ENCODE measurements around the gene DDX1. TPM values are rescaled to one million over a fixed set of nuclear protein-coding genes. Genes with fewer than 3 reads are reported as not detected.

DDX1 gene
- polyA plus RNA-seq, 6 donors from 2014 or later, result 31.7 to 49.1 (median 40.6) TPM

- ATAC-seq (ENCODE audit: low read depth in 2 of 2), result no peak
- Mint-ChIP-seq H3K4me1 (peaks cover 1 to 5% (median 3%) of the 10 kb centered on the region in 3 donors), H3K27me3 (peaks cover 19 to 41% (median 25%) of the 10 kb centered on the region in 3 donors)
Measured at GRCh38 chr2:15566912-15567311, 24.8 kb upstream of the DDX1 start.

GRCh38 chr2:15568874-15569273, 22.8 kb upstream of the DDX1 start:
- peaks cover 13 to 26% (median 18%) of the 10 kb centered on the region in 3 donors for H3K27me3 Mint-ChIP-seq
- no peak for ATAC-seq (ENCODE audit: low read depth in 2 of 2)
- H3K36me3 Mint-ChIP-seq, result no peaks in the 10 kb centered on the region
- H3K27ac Mint-ChIP-seq, result no peak overlapping the region
- H3K4me1 Mint-ChIP-seq, result no peaks in the 10 kb centered on the region
- no peak for DNase-seq
- no peaks in the 10 kb centered on the region for H3K9me3 Mint-ChIP-seq
- no peak overlapping the region for H3K4me3 Mint-ChIP-seq

More at GRCh38 chr2:15566912-15567311, 24.8 kb upstream of the DDX1 start:
- no peak for DNase-seq
- Mint-ChIP-seq H3K36me3 (no peaks in the 10 kb centered on the region), H3K27ac (no peak overlapping the region), H3K4me3 (no peak overlapping the region), H3K9me3 (no peaks in the 10 kb centered on the region)

DNA sequence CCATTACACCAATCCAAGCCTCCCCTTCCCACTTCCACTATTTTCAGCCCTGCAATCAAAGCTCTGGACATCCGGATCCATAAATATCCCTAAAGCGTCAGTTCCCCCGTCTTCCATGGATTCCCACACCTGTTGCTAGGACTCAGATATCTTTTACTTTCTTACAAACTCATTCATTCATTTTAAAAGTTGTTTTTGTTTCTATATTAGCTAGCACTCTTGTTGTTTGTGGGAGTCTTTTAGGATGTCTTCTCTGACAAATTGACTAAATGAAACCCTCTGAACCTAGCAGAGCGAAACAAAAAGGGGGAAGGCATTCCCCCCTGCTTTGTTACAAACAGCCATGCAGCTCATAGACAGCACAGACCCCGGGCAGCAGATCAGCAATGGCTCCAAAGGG, 21.6 kb upstream of the DDX1 start:
- H3K36me3 Mint-ChIP-seq, result no peaks in the 10 kb centered on the region
- no peaks in the 10 kb centered on the region for H3K9me3 Mint-ChIP-seq

DNA sequence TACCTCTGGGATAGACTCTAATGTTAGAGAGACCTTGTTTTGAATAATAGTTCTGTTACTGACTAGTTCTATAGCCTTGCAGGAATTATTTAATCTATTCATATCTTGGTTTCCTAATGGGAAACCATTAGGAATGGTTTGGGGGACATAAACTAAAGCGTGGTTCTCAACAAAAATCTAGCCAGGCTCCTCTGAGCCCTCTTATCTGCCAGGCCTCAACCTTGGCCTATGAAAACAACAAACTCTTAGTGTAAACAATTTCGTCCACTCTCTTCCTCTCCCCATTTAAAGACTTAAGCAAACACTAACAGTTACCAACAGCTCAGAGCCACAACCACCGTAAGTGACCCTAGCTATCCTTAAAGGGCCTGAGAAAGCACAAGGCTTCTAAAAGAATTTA, 19.9 kb upstream of the DDX1 start:
- no peaks in the 10 kb centered on the region for H3K9me3 Mint-ChIP-seq

More for the DNA sequence above, 21.6 kb upstream of the DDX1 start:
- no peak for DNase-seq
- Mint-ChIP-seq H3K27ac (no peak overlapping the region), H3K4me3 (no peak overlapping the region), H3K27me3 (peaks cover 7 to 14% (median 13%) of the 10 kb centered on the region in 3 donors), H3K4me1 (no peaks in the 10 kb centered on the region)
- no peak for ATAC-seq (ENCODE audit: low read depth in 2 of 2)

GRCh38 chr2:15577071-15577735, 14.5 kb upstream of the DDX1 start:
- ATAC-seq (ENCODE audit: low read depth in 2 of 2) (peak; percentile 88 to 96), DNase-seq (peak; percentile 70)
- no peaks in the 10 kb centered on the region for H3K36me3 Mint-ChIP-seq
- no peak overlapping the region for H3K27ac Mint-ChIP-seq
- peaks cover 0 to 9% (median 5%) of the 10 kb centered on the region in 3 donors for H3K27me3 Mint-ChIP-seq
- H3K9me3 Mint-ChIP-seq, result no peaks in the 10 kb centered on the region
- H3K4me1 Mint-ChIP-seq, result peaks cover under 1 to 3% (median 3%) of the 10 kb centered on the region in 3 donors
- no peak overlapping the region for H3K4me3 Mint-ChIP-seq

More for the DNA sequence above, 19.9 kb upstream of the DDX1 start:
- DNase-seq, result no peak
- Mint-ChIP-seq H3K4me1 (no peaks in the 10 kb centered on the region), H3K27ac (no peak overlapping the region), H3K36me3 (no peaks in the 10 kb centered on the region), H3K27me3 (peaks cover 7 to 14% (median 9%) of the 10 kb centered on the region in 3 donors), H3K4me3 (no peak overlapping the region)
- no peak for ATAC-seq (ENCODE audit: low read depth in 2 of 2)

- DNase-seq, result no peak
- H3K27me3 Mint-ChIP-seq, result peaks cover 0 to 13% (median 5%) of the 10 kb centered on the region in 3 donors
- peaks cover 11 to 15% (median 14%) of the 10 kb centered on the region in 3 donors for H3K4me1 Mint-ChIP-seq
- no peak overlapping the region for H3K27ac Mint-ChIP-seq
- no peaks in the 10 kb centered on the region for H3K36me3 Mint-ChIP-seq
- no peak overlapping the region for H3K4me3 Mint-ChIP-seq
- no peaks in the 10 kb centered on the region for H3K9me3 Mint-ChIP-seq
- no peak for ATAC-seq (ENCODE audit: low read depth in 2 of 2)
Measured at GRCh38 chr2:15579641-15580040, 12.0 kb upstream of the DDX1 start.

DNA sequence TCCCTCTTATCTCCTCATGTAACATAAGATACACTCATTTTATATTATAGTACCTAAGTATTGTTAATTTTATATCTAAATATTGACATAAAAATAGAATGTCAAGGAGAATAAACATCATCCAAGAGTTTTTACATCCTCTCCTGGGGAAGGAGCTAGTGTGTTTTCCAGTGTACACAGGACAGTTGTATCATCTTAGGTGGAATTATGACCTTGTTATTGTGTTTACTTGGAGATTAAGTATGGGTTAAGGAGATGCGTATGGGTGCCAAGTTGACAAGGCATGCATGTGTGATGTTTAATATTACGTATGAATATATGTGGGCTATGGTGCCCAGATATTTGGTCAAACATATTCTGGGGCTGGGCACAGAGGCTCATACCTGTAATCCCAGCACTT, 11.2 kb upstream of the DDX1 start:
- ATAC-seq (ENCODE audit: low read depth in 2 of 2) (no peak), DNase-seq (no peak)
- no peaks in the 10 kb centered on the region for H3K9me3 Mint-ChIP-seq
- H3K27me3 Mint-ChIP-seq, result peaks cover 0 to 22% (median 5%) of the 10 kb centered on the region in 3 donors
- peaks cover 11 to 15% (median 14%) of the 10 kb centered on the region in 3 donors for H3K4me1 Mint-ChIP-seq
- peak overlapping the region in 1 of 6 donors; percentile 59 for H3K27ac Mint-ChIP-seq
- no peaks in the 10 kb centered on the region for H3K36me3 Mint-ChIP-seq
- H3K4me3 Mint-ChIP-seq, result no peak overlapping the region

DNA sequence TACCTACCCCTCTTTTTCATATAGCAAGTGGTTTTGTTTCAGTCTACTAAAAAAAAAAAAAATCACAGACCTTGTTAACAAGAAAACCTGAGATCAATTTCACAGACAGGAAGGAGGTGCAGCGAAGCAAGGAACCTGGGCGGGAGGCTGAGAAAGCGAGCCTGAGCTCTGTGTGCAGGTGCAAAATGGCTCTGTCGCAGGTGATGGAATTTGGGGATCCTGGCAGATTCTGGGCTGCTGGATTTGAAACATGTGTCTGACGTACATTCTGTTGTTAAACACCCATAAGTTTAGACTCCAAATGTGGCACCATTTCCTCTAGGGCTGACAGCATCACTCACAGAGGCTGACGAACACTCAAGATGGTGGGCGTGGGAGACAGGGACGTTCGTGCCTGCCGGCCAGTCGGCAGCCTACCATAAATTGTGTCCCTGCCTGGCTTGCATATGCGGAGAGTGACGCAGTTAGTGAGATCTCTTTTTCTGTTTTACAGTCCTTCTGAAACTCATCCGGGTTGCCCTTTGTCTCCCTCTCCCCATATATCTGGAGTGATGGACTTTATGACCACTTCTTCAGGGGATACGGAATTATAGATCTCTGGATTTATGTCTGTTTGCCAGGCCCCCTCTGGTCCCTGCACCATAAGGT, 8.8 kb upstream of the DDX1 start:
- peak overlapping the region in 3 of 8 donors; percentile 23 to 57 (median 48) for H3K4me3 Mint-ChIP-seq
- DNase-seq (peak; percentile 17), ATAC-seq (ENCODE audit: low read depth in 2 of 2) (peak; percentile 65 to 67)
- no peaks in the 10 kb centered on the region for H3K36me3 Mint-ChIP-seq
- peaks cover 11 to 15% (median 14%) of the 10 kb centered on the region in 3 donors for H3K4me1 Mint-ChIP-seq
- peak overlapping the region in 1 of 6 donors; percentile 31 for H3K27ac Mint-ChIP-seq
- H3K27me3 Mint-ChIP-seq, result peaks cover 0 to 25% (median 5%) of the 10 kb centered on the region in 3 donors
- no peaks in the 10 kb centered on the region for H3K9me3 Mint-ChIP-seq

DNA sequence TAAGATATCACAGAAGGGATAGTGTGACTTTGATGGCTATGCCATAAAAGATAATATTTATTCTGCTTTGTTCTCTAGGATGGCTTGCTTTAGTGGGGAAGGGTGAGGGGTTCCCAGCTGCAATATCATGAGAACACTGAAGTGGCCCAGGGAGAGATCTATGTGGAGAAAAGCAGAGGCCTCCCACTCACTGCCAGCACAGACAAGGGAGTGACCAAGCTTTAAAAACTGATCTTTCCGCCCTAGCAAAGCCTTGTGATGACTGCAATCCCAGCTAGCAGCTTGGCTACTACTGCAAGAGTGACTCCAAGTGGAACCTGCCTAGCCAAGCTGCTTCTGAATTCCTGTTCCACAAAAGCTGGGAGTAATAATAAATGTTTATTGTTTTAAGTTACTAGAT, 7.8 kb upstream of the DDX1 start:
- no peak for ATAC-seq (ENCODE audit: low read depth in 2 of 2)
- H3K36me3 Mint-ChIP-seq, result no peaks in the 10 kb centered on the region

DNA sequence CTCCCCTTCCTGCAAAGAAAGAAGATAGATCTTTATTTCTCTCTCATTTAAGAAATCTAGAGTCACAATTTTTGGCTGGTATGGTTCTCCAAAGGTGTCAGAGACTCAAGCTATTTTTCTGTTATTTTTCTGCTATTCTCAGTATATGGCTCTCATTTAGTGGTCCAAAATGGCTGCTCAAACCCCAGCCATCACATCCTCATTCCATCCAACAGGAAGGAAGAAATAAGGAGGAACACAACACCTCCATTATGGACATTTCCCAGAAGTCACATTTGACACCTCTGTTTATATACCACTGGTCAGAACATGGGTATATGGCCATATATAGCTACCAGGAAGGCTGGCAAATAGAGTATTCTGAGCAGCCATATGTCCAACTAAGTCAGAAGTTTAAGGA, 7.4 kb upstream of the DDX1 start:
- Mint-ChIP-seq H3K4me3 (no peak overlapping the region), H3K9me3 (no peaks in the 10 kb centered on the region), H3K27me3 (peaks cover 0 to 16% (median 0%) of the 10 kb centered on the region in 3 donors), H3K4me1 (peaks cover 11 to 15% (median 14%) of the 10 kb centered on the region in 3 donors), H3K36me3 (no peaks in the 10 kb centered on the region), H3K27ac (no peak overlapping the region)
- no peak for ATAC-seq (ENCODE audit: low read depth in 2 of 2)
- no peak for DNase-seq

More for the DNA sequence above, 7.8 kb upstream of the DDX1 start:
- peaks cover 11 to 15% (median 14%) of the 10 kb centered on the region in 3 donors for H3K4me1 Mint-ChIP-seq
- no peak overlapping the region for H3K4me3 Mint-ChIP-seq
- H3K9me3 Mint-ChIP-seq, result no peaks in the 10 kb centered on the region
- peaks cover 0 to 21% (median 1%) of the 10 kb centered on the region in 3 donors for H3K27me3 Mint-ChIP-seq
- H3K27ac Mint-ChIP-seq, result no peak overlapping the region
- no peak for DNase-seq

DNA sequence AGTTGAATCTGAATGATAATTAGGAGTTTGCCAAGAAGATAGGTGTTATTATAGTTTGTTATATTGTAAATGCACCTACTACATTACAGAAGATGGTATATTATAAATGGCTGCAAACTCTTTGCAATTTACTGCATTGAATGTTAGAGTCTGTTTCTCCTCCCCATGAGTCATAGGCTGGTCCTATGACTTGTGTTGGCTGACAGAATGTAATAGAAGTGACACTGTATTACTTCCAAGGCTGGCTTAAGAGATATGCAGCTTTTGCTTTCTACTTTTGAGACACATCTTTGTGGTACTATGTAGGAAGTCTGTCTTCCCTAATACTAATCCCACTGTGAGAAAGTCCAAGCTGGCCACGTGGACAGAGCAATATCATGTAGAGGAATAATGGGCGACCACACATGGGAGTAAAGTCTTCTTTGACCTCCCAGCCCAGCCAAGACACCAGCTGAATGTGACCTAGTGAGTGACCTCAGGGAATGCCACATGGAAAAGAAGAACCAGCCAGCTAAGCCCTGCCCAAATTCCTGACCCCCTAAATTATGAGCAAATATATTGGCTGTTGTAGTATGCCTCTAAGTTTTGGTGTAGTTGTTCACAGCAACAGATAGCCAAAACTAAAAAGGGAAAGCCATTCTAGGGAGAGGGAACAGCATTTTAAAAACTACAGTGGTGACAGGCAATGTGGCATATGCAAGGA, 6.8 kb upstream of the DDX1 start:
- H3K9me3 Mint-ChIP-seq, result no peaks in the 10 kb centered on the region
- DNase-seq (no peak), ATAC-seq (ENCODE audit: low read depth in 2 of 2) (no peak)
- peaks cover 0 to 16% (median 0%) of the 10 kb centered on the region in 3 donors for H3K27me3 Mint-ChIP-seq
- peak overlapping the region in 1 of 8 donors; percentile 44 for H3K4me3 Mint-ChIP-seq
- no peaks in the 10 kb centered on the region for H3K36me3 Mint-ChIP-seq
- H3K27ac Mint-ChIP-seq, result no peak overlapping the region
- H3K4me1 Mint-ChIP-seq, result peaks cover 11 to 15% (median 14%) of the 10 kb centered on the region in 3 donors

DNA sequence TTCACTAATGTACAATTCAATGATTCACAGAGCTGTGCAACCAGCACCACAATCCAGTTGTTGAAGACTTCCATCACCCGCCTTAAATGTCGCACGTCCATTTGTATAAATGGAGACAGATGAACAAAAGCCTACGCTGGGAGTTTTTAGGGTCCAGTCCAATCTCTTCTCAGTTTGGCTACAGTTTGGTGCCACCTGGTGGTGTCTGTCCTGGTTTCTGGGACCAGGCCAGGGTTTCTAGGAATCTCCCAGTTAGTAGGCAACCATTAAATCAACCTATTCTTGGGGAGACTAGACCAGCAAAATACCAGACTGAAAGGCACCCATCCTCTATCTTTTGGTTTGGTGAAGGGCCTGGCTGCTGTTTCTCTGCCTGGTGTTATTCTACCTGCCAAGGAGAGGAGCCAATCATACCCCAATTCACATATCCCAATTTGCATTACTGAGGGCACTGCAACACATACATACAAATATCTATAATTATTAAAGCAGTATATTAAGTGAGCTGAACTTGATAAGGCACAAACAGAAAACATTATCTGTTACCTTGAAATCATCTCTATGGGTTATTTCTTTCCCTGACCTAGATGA, 3.2 kb upstream of the DDX1 start:
- Mint-ChIP-seq H3K27ac (no peak overlapping the region), H3K4me1 (peaks cover 16 to 27% (median 18%) of the 10 kb centered on the region in 3 donors), H3K4me3 (peak overlapping the region in 2 of 8 donors; percentile 41 to 64), H3K9me3 (no peaks in the 10 kb centered on the region), H3K36me3 (no peaks in the 10 kb centered on the region), H3K27me3 (peaks cover 0 to 16% (median 0%) of the 10 kb centered on the region in 3 donors)
- ATAC-seq (ENCODE audit: low read depth in 2 of 2) (no peak), DNase-seq (no peak)

GRCh38 chr2:15591373-15591691, 336 bp upstream of the DDX1 start:
- ATAC-seq (ENCODE audit: low read depth in 2 of 2) (no peak), DNase-seq (no peak)
- H3K27ac Mint-ChIP-seq, result peak overlapping the region; percentile 92 to 98 (median 94)
- no peaks in the 10 kb centered on the region for H3K9me3 Mint-ChIP-seq
- H3K36me3 Mint-ChIP-seq, result peaks cover 5 to 12% of the 10 kb centered on the region in 2 donors
- no peaks in the 10 kb centered on the region for H3K27me3 Mint-ChIP-seq
- peak overlapping the region; percentile 91 to 98 (median 96) for H3K4me3 Mint-ChIP-seq
- H3K4me1 Mint-ChIP-seq, result peaks cover 22 to 36% (median 31%) of the 10 kb centered on the region in 3 donors

All from naive B cell (primary cell).